SH-SY5Y (cell line): ENCODE results near the gene SLC25A4.

Experiments
- GATA2 ChIP-seq: IDR thresholded peaks from 2 replicates; pipeline ENCODE4 v1.6.1; 2011; ENCODE audit warnings: mild to moderate bottlenecking, low read depth, low read length
- GATA3 ChIP-seq: IDR thresholded peaks from 2 replicates; pipeline ENCODE4 v1.6.1; 2011; ENCODE audit warnings: low read depth, mild to moderate bottlenecking, low read length, moderate library complexity

- TF ChIP-seq GATA3 = no peak
- no peak for TF ChIP-seq GATA2
Observed at GRCh38 chr4:185192059-185192458, 49.0 kb downstream of the SLC25A4 start.
